D721Med (cell line): ENCODE results near the gene KBTBD2.
"Not testable (repeated sequence)": the region's sequence is repeated elsewhere in the genome, so short reads cannot be mapped to it uniquely, and the experiment has no call there.

Experiments used
- DNase-seq: peaks from one replicate; pipeline ENCODE4 v3.0.0; 2011; ENCODE audit warnings: low spot score; ENCODE audit not compliant: insufficient read length
- FAIRE-seq: peaks from 2 replicates; lab custom pipeline; 2011; peaks lifted over from hg19 to GRCh38; lab: Jason Lieb, UNC
- CTCF ChIP-seq: IDR thresholded peaks from 2 replicates; pipeline ENCODE4 v1.5.1; 2012; ENCODE audit warnings: mild to moderate bottlenecking, control low read depth; ENCODE audit not compliant: insufficient read depth; ENCODE audit errors: missing control alignments

KBTBD2 gene

GRCh38 chr7:32929430-32930143, 38.0 kb upstream of the KBTBD2 start:
- no peak for FAIRE-seq
- DNase-seq, result no peak

GRCh38 chr7:32928785-32929298, 37.3 kb upstream of the KBTBD2 start:
- FAIRE-seq (no peak), DNase-seq (no peak)
- TF ChIP-seq CTCF, result no peak

More at GRCh38 chr7:32929430-32930143, 38.0 kb upstream of the KBTBD2 start:
- no peak for TF ChIP-seq CTCF

- TF ChIP-seq CTCF, result no peak
- FAIRE-seq (no peak), DNase-seq (no peak)
Observed at GRCh38 chr7:32921896-32922295, 30.3 kb upstream of the KBTBD2 start.

GRCh38 chr7:32916994-32917393, 25.4 kb upstream of the KBTBD2 start:
- not testable (repeated sequence) for DNase-seq, FAIRE-seq

- FAIRE-seq, result no peak
- no peak for TF ChIP-seq CTCF
- DNase-seq, result no peak
Observed at GRCh38 chr7:32916006-32916405, 24.4 kb upstream of the KBTBD2 start.

GRCh38 chr7:32915041-32915536, 23.5 kb upstream of the KBTBD2 start:
- no peak for TF ChIP-seq CTCF
- FAIRE-seq, result no peak
- DNase-seq, result no peak

GRCh38 chr7:32914184-32914583, 22.6 kb upstream of the KBTBD2 start:
- FAIRE-seq, result no peak

More at GRCh38 chr7:32914184-32914583, 22.6 kb upstream of the KBTBD2 start:
- TF ChIP-seq CTCF, result no peak
- DNase-seq, result no peak
